ENCODE measurements around the gene LARGE1.

LARGE1 gene

GRCh38 chr22:33811208-33811607 lies 109.1 kb downstream of the LARGE1 start:
- DNase-seq, result no peak

GRCh38 chr22:33807470-33807869 lies 112.8 kb downstream of the LARGE1 start:
- DNase-seq, result no peak

GRCh38 chr22:33806191-33806590 lies 114.1 kb downstream of the LARGE1 start:
- no peak for DNase-seq

GRCh38 chr22:33803371-33804282 lies 116.6 kb downstream of the LARGE1 start:
- no peak for DNase-seq

- no peak for DNase-seq
Observed at GRCh38 chr22:33798401-33798800, 121.9 kb downstream of the LARGE1 start.

- no peak for DNase-seq
Observed at GRCh38 chr22:33796494-33796893, 123.8 kb downstream of the LARGE1 start.

- DNase-seq, result no peak
Observed at GRCh38 chr22:33793475-33793874, 126.8 kb downstream of the LARGE1 start.

GRCh38 chr22:33792832-33793231 lies 127.4 kb downstream of the LARGE1 start:
- DNase-seq, result no peak

GRCh38 chr22:33789690-33790253 lies 130.5 kb downstream of the LARGE1 start:
- DNase-seq, result no peak

- DNase-seq, result no peak
Observed at GRCh38 chr22:33788927-33789326, 131.3 kb downstream of the LARGE1 start.

GRCh38 chr22:33787645-33788456 lies 132.4 kb downstream of the LARGE1 start:
- DNase-seq, result no peak

GRCh38 chr22:33786149-33786548 lies 134.1 kb downstream of the LARGE1 start:
- DNase-seq, result no peak

GRCh38 chr22:33785283-33785968 lies 134.8 kb downstream of the LARGE1 start:
- DNase-seq, result no peak

- no peak for DNase-seq
Observed at GRCh38 chr22:33781411-33781810, 138.9 kb downstream of the LARGE1 start.

GRCh38 chr22:33780531-33781136 lies 139.6 kb downstream of the LARGE1 start:
- no peak for DNase-seq

- no peak for DNase-seq
Observed at GRCh38 chr22:33779243-33779642, 141.0 kb downstream of the LARGE1 start.

GRCh38 chr22:33776491-33776890 lies 143.8 kb downstream of the LARGE1 start:
- DNase-seq, result no peak

- DNase-seq, result no peak
Observed at GRCh38 chr22:33774781-33775180, 145.5 kb downstream of the LARGE1 start.

GRCh38 chr22:33772745-33773144 lies 147.5 kb downstream of the LARGE1 start:
- no peak for DNase-seq

- DNase-seq, result no peak
Observed at GRCh38 chr22:33771136-33771535, 149.1 kb downstream of the LARGE1 start.

GRCh38 chr22:33770723-33771122 lies 149.6 kb downstream of the LARGE1 start:
- no peak for DNase-seq

- DNase-seq, result no peak
Observed at GRCh38 chr22:33766091-33766490, 154.2 kb downstream of the LARGE1 start.

GRCh38 chr22:33758961-33759360 lies 161.3 kb downstream of the LARGE1 start:
- no peak for DNase-seq

All from stimulated activated naive CD4-positive, alpha-beta T cell (primary cell).